GM18951 (cell line): ENCODE measurements around the gene TMPRSS4.

Source experiments
- POLR2A ChIP-seq: IDR thresholded peaks from 4 replicates; pipeline ENCODE4 v1.6.1; 2011; ENCODE audit warnings: mild to moderate bottlenecking; ENCODE audit not compliant: insufficient read length, insufficient read depth; ENCODE audit errors: extremely low read depth
- in situ Hi-C: fragments of 300-500 bp; cut with MboI; formaldehyde crosslinking; loops from one replicate; pipeline ENCODE4 v1.12.0; 2022; ENCODE audit warnings: low sequenced_read_pairs, mixed read lengths, inconsistent platforms; ENCODE audit not compliant: unreplicated experiment

Gene TMPRSS4

GRCh38 chr11:118078911-118079411 is 2.1 kb downstream of the TMPRSS4 start:
- in situ Hi-C loops, result no loop called here
- TF ChIP-seq POLR2A, result no peak

DNA sequence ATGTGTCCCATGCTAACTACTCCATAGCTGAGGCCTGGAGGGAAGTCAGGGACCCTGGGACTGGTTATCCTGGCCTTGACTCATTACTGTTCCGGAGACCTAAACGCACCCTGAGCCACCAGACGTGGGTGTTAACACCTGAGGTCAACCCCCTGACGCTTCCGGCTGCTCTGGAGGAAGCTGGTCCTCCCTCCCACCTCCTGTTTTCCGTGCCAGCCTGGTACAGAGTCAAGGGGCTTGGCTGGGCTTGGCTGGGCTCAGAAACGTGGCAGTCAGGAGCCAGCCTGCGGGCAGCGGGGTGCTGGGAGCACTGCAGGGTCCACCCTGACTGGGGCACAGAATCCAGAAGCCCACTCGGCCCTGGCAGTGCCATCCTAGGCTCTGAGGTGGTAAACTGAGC is 2.6 kb downstream of the TMPRSS4 start:
- no peak for TF ChIP-seq POLR2A
- in situ Hi-C loops, result no loop called here

- in situ Hi-C loops, result no loop called here
Measured at GRCh38 chr11:118080296-118080695, 3.4 kb downstream of the TMPRSS4 start.

DNA sequence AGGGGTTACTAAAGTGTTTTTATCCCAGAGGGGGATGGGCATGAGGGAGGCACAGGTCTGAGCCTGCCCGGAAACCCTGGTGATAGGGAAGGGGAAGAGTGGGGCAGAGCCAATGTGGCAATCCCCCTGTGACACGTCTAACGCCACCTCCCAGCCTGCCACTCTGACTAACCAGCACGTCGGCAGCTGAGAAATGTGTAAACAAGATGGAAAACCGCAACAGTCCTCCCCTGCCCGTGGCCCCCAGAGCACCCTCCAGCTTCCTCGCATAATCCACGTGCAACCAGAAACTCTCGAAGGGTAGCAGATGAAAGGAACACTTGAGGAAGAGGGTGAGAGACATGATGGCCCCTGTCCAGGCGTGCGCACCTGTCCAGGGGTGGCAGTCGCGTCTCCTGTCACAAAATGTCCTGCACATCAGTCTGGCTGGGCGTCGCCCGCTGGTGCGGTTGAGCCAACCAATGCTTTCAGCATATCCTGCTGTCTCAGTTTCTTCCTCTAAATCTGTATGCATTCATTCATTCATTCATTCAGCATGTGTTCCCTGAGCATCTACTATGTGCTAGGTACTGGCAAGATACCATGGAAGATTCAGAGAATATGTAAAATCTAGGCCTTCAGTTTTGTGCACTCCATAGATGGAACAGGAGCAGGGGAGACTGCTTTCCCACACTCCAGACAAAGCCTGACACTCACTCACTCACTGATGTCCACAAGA is 4.5 kb downstream of the TMPRSS4 start:
- in situ Hi-C loops, result no loop called here
- TF ChIP-seq POLR2A, result no peak

More at GRCh38 chr11:118080296-118080695, 3.4 kb downstream of the TMPRSS4 start:
- TF ChIP-seq POLR2A, result no peak

DNA sequence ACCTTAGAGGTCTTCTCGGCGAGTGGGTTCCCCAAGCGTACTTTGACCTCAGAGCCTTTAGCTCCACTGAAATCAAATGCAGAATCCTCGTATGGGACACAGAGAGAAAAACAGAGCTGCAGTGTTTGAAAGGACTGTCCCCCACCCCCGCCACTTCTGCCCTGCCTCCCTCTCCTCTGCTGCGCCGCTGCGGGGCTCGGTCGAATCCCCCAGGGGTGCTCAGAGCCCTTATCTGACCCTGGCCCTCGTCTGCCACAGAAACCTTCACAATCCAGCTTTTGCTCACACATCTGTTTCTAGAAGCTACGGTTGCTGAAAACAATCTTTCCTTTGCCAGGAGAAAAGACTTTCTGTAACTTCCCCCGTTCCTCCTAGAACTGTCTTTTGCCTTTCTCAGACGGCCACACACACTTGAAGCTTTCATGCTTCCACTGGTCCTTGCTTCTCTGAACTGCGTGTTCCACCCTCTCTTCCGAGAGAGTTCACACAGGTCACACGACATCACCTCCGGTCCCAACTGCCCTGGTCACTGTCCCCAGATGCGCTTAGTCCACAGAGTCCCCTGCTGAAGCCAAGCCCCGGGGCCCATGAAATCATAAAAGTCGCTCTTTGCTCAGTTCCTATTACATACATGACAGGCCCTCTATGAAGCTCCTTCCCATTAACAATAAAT is 6.1 kb downstream of the TMPRSS4 start:
- in situ Hi-C loops, result no loop called here
- TF ChIP-seq POLR2A, result no peak

DNA sequence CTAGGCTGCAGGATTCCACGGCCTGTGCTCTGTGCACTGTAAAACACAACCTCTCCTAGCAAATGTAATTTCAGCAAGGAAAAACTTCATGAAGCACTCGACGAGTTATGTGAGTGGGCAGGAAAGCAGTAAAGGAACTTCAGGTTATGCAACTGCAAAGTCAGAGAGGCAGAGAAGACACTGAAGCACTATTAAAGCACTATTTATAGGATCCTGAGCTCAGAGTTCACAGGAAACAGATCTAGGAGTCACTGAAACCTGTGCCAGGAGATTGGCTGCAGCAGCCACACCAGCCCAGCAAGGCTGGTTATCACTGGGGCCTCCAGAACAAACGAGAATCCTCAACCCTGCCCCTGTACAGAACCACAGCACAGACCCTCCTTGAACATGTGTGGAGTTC is 7.4 kb downstream of the TMPRSS4 start:
- in situ Hi-C loops, result no loop called here
- no peak for TF ChIP-seq POLR2A

DNA sequence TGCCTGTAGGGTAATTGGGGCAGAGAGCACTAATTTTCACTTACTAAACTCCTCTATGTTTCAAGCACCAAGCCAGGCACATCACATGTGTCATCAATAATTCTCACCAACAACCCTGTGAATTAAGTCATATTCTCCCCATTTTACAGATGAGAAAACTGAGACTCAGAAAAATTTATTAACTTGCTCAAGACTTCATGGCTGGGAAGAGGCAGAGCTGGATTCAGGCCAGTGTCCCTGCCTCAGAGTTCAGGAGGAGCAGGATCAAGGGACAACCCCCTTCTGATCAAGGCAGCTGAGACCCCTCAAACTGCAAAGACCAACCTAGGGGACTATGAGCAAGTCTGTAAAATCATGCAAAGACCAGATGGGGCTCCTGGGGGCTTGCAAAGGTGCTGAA is 7.8 kb downstream of the TMPRSS4 start:
- TF ChIP-seq POLR2A, result no peak
- in situ Hi-C loops, result no loop called here

DNA sequence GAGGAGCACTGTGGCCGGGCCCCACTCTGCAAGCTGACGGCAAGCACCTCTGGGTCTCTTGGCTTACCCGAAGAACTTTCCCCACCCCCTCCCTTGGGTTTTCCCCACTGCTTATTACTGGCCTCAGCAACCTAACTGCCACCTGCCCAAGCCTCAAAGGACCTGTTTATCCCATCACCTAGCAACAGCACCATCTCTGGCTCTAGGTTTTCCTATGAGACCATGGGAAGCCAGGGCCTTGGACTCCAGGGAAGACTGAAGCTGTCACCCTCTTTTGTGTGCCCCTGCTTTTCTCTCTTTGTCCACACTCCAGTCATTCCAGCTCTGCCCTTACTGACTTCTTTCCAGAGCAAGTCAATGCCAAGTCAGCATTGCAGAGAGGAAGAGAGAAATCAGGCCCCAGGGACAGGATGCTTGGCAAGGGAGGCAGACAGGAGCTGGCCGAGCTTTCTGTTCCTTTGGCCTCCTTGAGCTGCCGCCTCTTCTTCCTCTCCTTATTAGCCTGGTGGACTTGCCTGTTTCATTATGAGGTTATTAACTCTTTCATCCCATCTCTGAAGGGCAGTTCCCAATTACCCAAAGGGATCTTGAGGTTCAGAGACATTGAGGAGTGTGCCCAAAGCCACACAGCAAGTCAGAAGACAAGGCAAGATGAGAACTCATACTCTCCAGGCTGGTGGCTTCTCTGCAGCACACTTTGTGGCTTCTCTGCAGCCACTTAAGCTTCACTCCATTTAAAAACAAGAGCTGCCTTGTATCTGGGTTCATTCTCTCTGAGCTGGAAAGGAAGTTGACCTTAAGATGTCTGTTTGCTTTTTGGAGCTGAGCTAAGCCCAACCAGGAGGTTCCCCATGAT is 10.3 kb downstream of the TMPRSS4 start, which contains the start of gene SMIM35:
Gene SMIM35, minus strand, starts transcription at position 51 of the 856 bp plus-strand sequence. CDS start 206 bp downstream, outside the sequence.
- in situ Hi-C loops, result no loop called here
- TF ChIP-seq POLR2A, result no peak

DNA sequence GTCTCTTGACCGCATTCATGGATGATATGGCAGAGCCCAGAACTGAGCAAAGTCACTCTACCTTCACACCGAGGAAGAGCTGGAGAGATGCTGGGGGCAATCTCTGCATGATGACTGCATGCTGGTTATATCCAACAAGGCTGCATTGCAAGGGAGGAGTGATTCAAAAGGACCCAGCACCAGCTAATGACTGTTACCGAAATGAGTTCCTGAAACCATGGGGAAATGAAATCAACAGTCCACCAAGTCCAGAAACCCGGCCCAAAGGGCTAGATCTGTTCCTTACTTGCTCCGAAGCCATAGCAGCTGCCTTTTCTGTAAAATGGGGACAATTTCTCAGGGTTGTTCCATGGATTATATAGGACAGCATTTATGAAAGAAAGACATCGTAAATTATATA is 11.1 kb downstream of the TMPRSS4 start:
- in situ Hi-C loops, result no loop called here
- TF ChIP-seq POLR2A, result no peak

- in situ Hi-C loops, result no loop called here
- no peak for TF ChIP-seq POLR2A
Measured at GRCh38 chr11:118088531-118088930, 11.7 kb downstream of the TMPRSS4 start.

- in situ Hi-C loops, result no loop called here
- no peak for TF ChIP-seq POLR2A
Measured at GRCh38 chr11:118090545-118091162, 13.8 kb downstream of the TMPRSS4 start.

DNA sequence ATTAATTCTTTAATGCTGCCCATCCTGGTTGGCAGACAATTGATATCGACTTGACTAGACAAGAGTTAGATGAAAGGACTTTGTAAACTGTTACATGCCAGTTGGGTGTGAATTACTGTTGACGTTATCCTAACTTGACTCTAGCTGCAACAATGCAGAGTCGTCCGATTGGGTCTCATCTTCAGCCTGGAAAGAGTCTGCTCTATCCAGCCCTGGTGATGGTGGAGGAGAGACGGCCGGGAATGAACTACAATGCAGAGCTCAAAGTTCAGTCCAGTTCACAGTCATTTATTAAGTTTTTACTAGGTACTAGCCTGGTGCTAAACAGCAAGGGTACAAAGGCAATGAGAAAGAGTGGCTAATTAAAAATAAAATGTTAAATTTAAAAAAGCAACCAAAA is 14.8 kb downstream of the TMPRSS4 start:
- no peak for TF ChIP-seq POLR2A
- in situ Hi-C loops, result no loop called here
